Vagina (tissue), 2 donors: ENCODE data around the gene ZFYVE21. TPM values are rescaled to one million over a fixed set of nuclear protein-coding genes. Genes with fewer than 3 reads are reported as not detected.
A peak's percentile ranks its signal among the peaks of the same experiment; 100 is the strongest.

Experiments used
- DNase-seq, 2 donors: peaks; one replicate each; pipeline ENCODE4 v3.0.0-alpha.2; 2017; ENCODE audit errors: extremely low spot score in 2 of 2
- H3K27ac ChIP-seq: fragments of 200-600 bp; sonication (generic); one replicate; pipeline ENCODE4 v1.5.1; 2019
- H3K27me3 ChIP-seq: fragments of 200-600 bp; sonication (generic); one replicate; pipeline ENCODE4 v1.5.1; 2019
- H3K36me3 ChIP-seq, 2 donors: fragments of 200-600 bp; sonication (generic); one replicate each; pipeline ENCODE4 v1.5.1; 2017 to 2019
- H3K4me1 ChIP-seq: fragments of 200-600 bp; sonication (generic); one replicate; pipeline ENCODE4 v1.5.1; 2019
- H3K4me3 ChIP-seq, 2 donors: fragments of 200-600 bp; sonication (generic); 1 replicate in 1 of 2; 2 replicates in 1 of 2; pipeline ENCODE4 v1.5.1; 2016 to 2019
- H3K9me3 ChIP-seq: fragments of 200-600 bp; sonication (generic); one replicate; pipeline ENCODE4 v1.5.1; 2019
- CTCF ChIP-seq, 3 experiments: fragments of 450-650 bp in 2 of 3; fragments of 200-600 bp in 1 of 3; sonication (generic) in 1 of 3; IDR thresholded peaks; one replicate each; pipeline ENCODE4 v1.5.1; 2017 to 2019; ENCODE audit warnings: antibody characterized with exemption in 3 of 3, mild to moderate bottlenecking in 2 of 3, moderate library complexity in 2 of 3
- POLR2A ChIP-seq, 2 donors: fragments of 450-650 bp; IDR thresholded peaks; one replicate each; pipeline ENCODE4 v1.6.1; 2017; ENCODE audit warnings: antibody characterized with exemption in 2 of 2, mild to moderate bottlenecking in 2 of 2, moderate library complexity in 2 of 2
- POLR2AphosphoS5 ChIP-seq, 2 donors: sonication (generic); formaldehyde crosslinking; IDR thresholded peaks; one replicate each; pipeline ENCODE4 v1.9.0; 2017; ENCODE audit warnings: antibody characterized with exemption in 2 of 2, mild to moderate bottlenecking in 2 of 2, low read depth in 1 of 2; ENCODE audit not compliant: insufficient read depth in 1 of 2
- intact Hi-C: fragments of 100-400 bp; cut with DNase I; formaldehyde crosslinking; loops from one replicate; pipeline ENCODE4 v1.15.1; 2023
- total RNA-seq: library from RNA; depleted of rRNA; stranded (reverse); fragments of >200 nt; gene quantifications from one replicate; pipeline ENCODE4 v1.2.3, GENCODE V29; 2016

ZFYVE21 gene
- total RNA-seq, 1 donor from 2014 or later = 172 TPM

- no peaks in the 10 kb centered on the region for H3K9me3 ChIP-seq
- intact Hi-C loops = no loop called here
- peaks cover 0 to 58% of the 10 kb centered on the region in 2 donors for H3K36me3 ChIP-seq
- DNase-seq = no peak
- no peak for TF ChIP-seq POLR2AphosphoS5 (IDR thresholded peaks at IDR 0.05; ENCODE audit: insufficient read depth in 1 of 2, low read depth in 1 of 2)
- TF ChIP-seq POLR2A (IDR thresholded peaks at IDR 0.05) = no peak
- TF ChIP-seq CTCF (IDR thresholded peaks at IDR 0.05) = no peak
- peaks cover 28% of the 10 kb centered on the region for H3K4me1 ChIP-seq
- H3K27ac ChIP-seq = no peak overlapping the region
- H3K27me3 ChIP-seq = no peaks in the 10 kb centered on the region
- no peak overlapping the region for H3K4me3 ChIP-seq
Observed at GRCh38 chr14:103702095-103702494, 13.5 kb upstream of the ZFYVE21 start.

- no peak for TF ChIP-seq POLR2AphosphoS5 (IDR thresholded peaks at IDR 0.05; ENCODE audit: insufficient read depth in 1 of 2, low read depth in 1 of 2)
- TF ChIP-seq CTCF (IDR thresholded peaks at IDR 0.05) = no peak
- DNase-seq = no peak
- Histone ChIP-seq H3K9me3 (no peaks in the 10 kb centered on the region), H3K27ac (no peak overlapping the region), H3K4me1 (peaks cover 28% of the 10 kb centered on the region), H3K36me3 (peaks cover 0 to 58% of the 10 kb centered on the region in 2 donors), H3K4me3 (no peak overlapping the region), H3K27me3 (no peaks in the 10 kb centered on the region)
- intact Hi-C loops = no loop called here
Observed at GRCh38 chr14:103702497-103703432, 12.8 kb upstream of the ZFYVE21 start.

- DNase-seq = no peak
- H3K9me3 ChIP-seq = no peaks in the 10 kb centered on the region
- H3K4me1 ChIP-seq = peaks cover 28% of the 10 kb centered on the region
- no peak overlapping the region for H3K4me3 ChIP-seq
- no peak overlapping the region for H3K27ac ChIP-seq
- H3K27me3 ChIP-seq = no peaks in the 10 kb centered on the region
- TF ChIP-seq POLR2AphosphoS5 (IDR thresholded peaks at IDR 0.05; ENCODE audit: insufficient read depth in 1 of 2, low read depth in 1 of 2) = peak in 1 of 2 donors; percentile 3
- TF ChIP-seq POLR2A (IDR thresholded peaks at IDR 0.05) = no peak
- H3K36me3 ChIP-seq = peaks cover 0 to 51% of the 10 kb centered on the region in 2 donors
- intact Hi-C loops = no loop called here
Observed at GRCh38 chr14:103703433-103704385, 11.9 kb upstream of the ZFYVE21 start.

GRCh38 chr14:103704708-103705107 lies 10.9 kb upstream of the ZFYVE21 start:
- Histone ChIP-seq H3K36me3 (peaks cover 0 to 42% of the 10 kb centered on the region in 2 donors), H3K4me1 (peaks cover 28% of the 10 kb centered on the region), H3K4me3 (no peak overlapping the region), H3K27ac (no peak overlapping the region), H3K9me3 (no peaks in the 10 kb centered on the region), H3K27me3 (no peaks in the 10 kb centered on the region)
- intact Hi-C loops = no loop called here
- TF ChIP-seq POLR2A (IDR thresholded peaks at IDR 0.05) = no peak
- no peak for TF ChIP-seq POLR2AphosphoS5 (IDR thresholded peaks at IDR 0.05; ENCODE audit: insufficient read depth in 1 of 2, low read depth in 1 of 2)
- no peak for TF ChIP-seq CTCF (IDR thresholded peaks at IDR 0.05)
- DNase-seq = no peak

- peaks cover 0 to 38% of the 10 kb centered on the region in 2 donors for H3K36me3 ChIP-seq
- peaks cover 32% of the 10 kb centered on the region for H3K4me1 ChIP-seq
- peak overlapping the region; percentile 7 for H3K27ac ChIP-seq
- H3K27me3 ChIP-seq = no peaks in the 10 kb centered on the region
- H3K9me3 ChIP-seq = no peaks in the 10 kb centered on the region
- TF ChIP-seq CTCF (IDR thresholded peaks at IDR 0.05) (no peak), POLR2A (IDR thresholded peaks at IDR 0.05) (no peak), POLR2AphosphoS5 (IDR thresholded peaks at IDR 0.05; ENCODE audit: insufficient read depth in 1 of 2, low read depth in 1 of 2) (peak; percentile 14 to 54)
- H3K4me3 ChIP-seq = no peak overlapping the region
- DNase-seq = no peak
- intact Hi-C loops = no loop called here
Observed at GRCh38 chr14:103705118-103705503, 10.5 kb upstream of the ZFYVE21 start.
